Measurements from ENCODE around the gene TFAP2C.
"Not testable (repeated sequence)": the region's sequence is repeated elsewhere in the genome, so short reads cannot be mapped to it uniquely, and the experiment has no call there.

Gene TFAP2C

GRCh38 chr20:56657879-56658278 is 28.8 kb downstream of the TFAP2C start:
- no peak for DNase-seq

- DNase-seq, result not testable (repeated sequence)
These were observed 29.3 kb downstream of the TFAP2C start for GRCh38 chr20:56658341-56658947.

- no peak for DNase-seq
These were observed 34.6 kb downstream of the TFAP2C start for GRCh38 chr20:56663660-56664059.

GRCh38 chr20:56664796-56665195 is 35.7 kb downstream of the TFAP2C start:
- no peak for DNase-seq

GRCh38 chr20:56665806-56666205 is 36.7 kb downstream of the TFAP2C start:
- DNase-seq, result no peak

GRCh38 chr20:56673450-56673849 is 44.3 kb downstream of the TFAP2C start:
- no peak for DNase-seq

GRCh38 chr20:56676001-56676400 is 46.9 kb downstream of the TFAP2C start:
- no peak for DNase-seq

GRCh38 chr20:56676679-56677078 is 47.6 kb downstream of the TFAP2C start:
- DNase-seq, result no peak

GRCh38 chr20:56683077-56683865 is 54.2 kb downstream of the TFAP2C start:
- no peak for DNase-seq

- no peak for DNase-seq
These were observed 56.8 kb downstream of the TFAP2C start for GRCh38 chr20:56685879-56686278.

- no peak for DNase-seq
These were observed 58.0 kb downstream of the TFAP2C start for GRCh38 chr20:56687061-56687460.

GRCh38 chr20:56688106-56688505 is 59.0 kb downstream of the TFAP2C start:
- DNase-seq, result no peak

All from activated effector memory CD4-positive, alpha-beta T cell treated with Interleukin-2 at 50 U/mL for 16 hours (primary cell).